Ishikawa (cell line): ENCODE results near the gene HOMER3.

Source experiments
- CEBPB ChIP-seq: IDR thresholded peaks from 2 replicates; pipeline ENCODE4 v1.6.1; 2012
- CREB1 ChIP-seq: IDR thresholded peaks from 2 replicates; pipeline ENCODE4 v1.6.1; 2012; ENCODE audit warnings: low read depth
- EGR1 ChIP-seq: IDR thresholded peaks from 2 replicates; pipeline ENCODE4 v1.6.1; 2012
- EP300 ChIP-seq: IDR thresholded peaks from 2 replicates; pipeline ENCODE4 v1.6.1; 2012; ENCODE audit warnings: borderline replicate concordance
- FOXM1 ChIP-seq: IDR thresholded peaks from 2 replicates; pipeline ENCODE4 v1.6.1; 2012; ENCODE audit warnings: low read depth, borderline replicate concordance
- MAX ChIP-seq: IDR thresholded peaks from 2 replicates; pipeline ENCODE4 v1.6.1; 2012
- NFIC ChIP-seq: IDR thresholded peaks from 2 replicates; pipeline ENCODE4 v1.6.1; 2012
- RAD21 ChIP-seq: IDR thresholded peaks from 2 replicates; pipeline ENCODE4 v1.6.1; 2012; ENCODE audit warnings: low read depth
- REST ChIP-seq: IDR thresholded peaks from 2 replicates; pipeline ENCODE4 v1.6.1; 2012; ENCODE audit warnings: low read depth, mild to moderate bottlenecking
- TAF1 ChIP-seq: IDR thresholded peaks from 2 replicates; pipeline ENCODE4 v1.6.1; 2012; ENCODE audit warnings: low read depth, mild to moderate bottlenecking
- TCF12 ChIP-seq: IDR thresholded peaks from 2 replicates; pipeline ENCODE4 v1.6.1; 2012; ENCODE audit warnings: low read depth
- USF1 ChIP-seq: IDR thresholded peaks from 2 replicates; pipeline ENCODE4 v1.6.1; 2012
- YY1 ChIP-seq: IDR thresholded peaks from 2 replicates; pipeline ENCODE4 v1.6.1; 2012; ENCODE audit warnings: low read depth
- ZBTB7A ChIP-seq: IDR thresholded peaks from 2 replicates; pipeline ENCODE4 v1.6.1; 2012; ENCODE audit warnings: low read depth

The HOMER3 gene

GRCh38 chr19:18893587-18894253 lies 47.3 kb downstream of the HOMER3 start:
- TF ChIP-seq CREB1 (no peak), TCF12 (no peak), FOXM1 (no peak), ZBTB7A (no peak), RAD21 (no peak), TAF1 (no peak), NFIC (no peak), EGR1 (no peak), YY1 (no peak), CEBPB (no peak)

GRCh38 chr19:18889949-18890745 lies 50.9 kb downstream of the HOMER3 start:
- TF ChIP-seq NFIC (no peak), RAD21 (no peak), TAF1 (no peak), ZBTB7A (no peak), EGR1 (no peak), REST (no peak), TCF12 (no peak)

GRCh38 chr19:18886972-18887371 lies 54.0 kb downstream of the HOMER3 start:
- no peak for TF ChIP-seq RAD21
- TF ChIP-seq TCF12 = no peak
- TF ChIP-seq USF1 = no peak

- no peak for TF ChIP-seq FOXM1
- no peak for TF ChIP-seq TAF1
- TF ChIP-seq USF1 = no peak
- TF ChIP-seq TCF12 = no peak
- no peak for TF ChIP-seq CREB1
- TF ChIP-seq EP300 = no peak
- TF ChIP-seq YY1 = no peak
- TF ChIP-seq ZBTB7A = no peak
- no peak for TF ChIP-seq REST
- no peak for TF ChIP-seq MAX
- TF ChIP-seq EGR1 = no peak
- TF ChIP-seq NFIC = no peak
- TF ChIP-seq RAD21 = no peak
- no peak for TF ChIP-seq CEBPB
Observed at GRCh38 chr19:18883526-18884304, 57.3 kb downstream of the HOMER3 start.

GRCh38 chr19:18881491-18881890 lies 59.5 kb downstream of the HOMER3 start:
- no peak for TF ChIP-seq REST
- no peak for TF ChIP-seq EP300
- TF ChIP-seq YY1 = no peak
- TF ChIP-seq TCF12 = no peak
- TF ChIP-seq RAD21 = no peak
- no peak for TF ChIP-seq CREB1
- no peak for TF ChIP-seq NFIC
- TF ChIP-seq EGR1 = no peak
- TF ChIP-seq CEBPB = no peak
- TF ChIP-seq FOXM1 = no peak
